H1 (cell line): ENCODE data around the gene PRDM15. TPM values are rescaled to one million over a fixed set of nuclear protein-coding genes. Genes with fewer than 3 reads are reported as not detected.

Experiments used
- SP1 ChIP-seq: IDR thresholded peaks from 2 replicates; pipeline ENCODE4 v1.6.1; 2011; ENCODE audit warnings: low read depth, low read length
- SP4 ChIP-seq: IDR thresholded peaks from 2 replicates; pipeline ENCODE4 v1.6.1; 2012; ENCODE audit warnings: low read length, inconsistent platforms
- polyA plus RNA-seq, 7 experiments: library from polyadenylated mRNA; depleted of rRNA in 3 of 7; stranded (reverse) in 5 of 7; unstranded in 2 of 7; fragments of >200 nt in 5 of 7; fragments of 200-250 nt in 2 of 7; gene quantifications; 1 replicate in 5 of 7; 2 replicates in 1 of 7; 4 replicates in 1 of 7; pipeline versions ENCODE4 v1.2.1 to v1.2.3, GENCODE V29; 2011 to 2013; ENCODE audit warnings: missing spikeins in 2 of 7, mixed read lengths in 2 of 7
- total RNA-seq: library from RNA; stranded (reverse); fragmentation: NEBNext Ultra II Directional; extraction: Animal tissue kit (Norgen Biotek cat#: 25700); gene quantifications from 2 replicates; pipeline ENCODE4 v1.2.1, GENCODE V29; 2021
- TF ChIP-seq, protein P1 (sequence below), 3 experiments: IDR thresholded peaks; 1 replicate in 2 of 3; 2 replicates in 1 of 3; pipeline versions ENCODE4 v1.5.1 to v1.6.1; 2011; ENCODE audit warnings: low read length in 3 of 3, mild to moderate bottlenecking in 3 of 3, inconsistent platforms in 2 of 3, low read depth in 1 of 3, moderate library complexity in 1 of 3; ENCODE audit not compliant: insufficient read depth in 1 of 3; ENCODE audit errors: control extremely low read depth in 1 of 3

PRDM15 gene
- total and polyA plus RNA-seq, 2 of the 8 experiments (the other 6 are each of a cell fraction or from before 2014, with no cell fraction given) = 9.7 to 10.5 TPM

GRCh38 chr21:41774467-41775148 is 104.5 kb downstream of the PRDM15 start (continued):
- TF ChIP-seq SP1 = no peak
- TF ChIP-seq, protein P1, sequence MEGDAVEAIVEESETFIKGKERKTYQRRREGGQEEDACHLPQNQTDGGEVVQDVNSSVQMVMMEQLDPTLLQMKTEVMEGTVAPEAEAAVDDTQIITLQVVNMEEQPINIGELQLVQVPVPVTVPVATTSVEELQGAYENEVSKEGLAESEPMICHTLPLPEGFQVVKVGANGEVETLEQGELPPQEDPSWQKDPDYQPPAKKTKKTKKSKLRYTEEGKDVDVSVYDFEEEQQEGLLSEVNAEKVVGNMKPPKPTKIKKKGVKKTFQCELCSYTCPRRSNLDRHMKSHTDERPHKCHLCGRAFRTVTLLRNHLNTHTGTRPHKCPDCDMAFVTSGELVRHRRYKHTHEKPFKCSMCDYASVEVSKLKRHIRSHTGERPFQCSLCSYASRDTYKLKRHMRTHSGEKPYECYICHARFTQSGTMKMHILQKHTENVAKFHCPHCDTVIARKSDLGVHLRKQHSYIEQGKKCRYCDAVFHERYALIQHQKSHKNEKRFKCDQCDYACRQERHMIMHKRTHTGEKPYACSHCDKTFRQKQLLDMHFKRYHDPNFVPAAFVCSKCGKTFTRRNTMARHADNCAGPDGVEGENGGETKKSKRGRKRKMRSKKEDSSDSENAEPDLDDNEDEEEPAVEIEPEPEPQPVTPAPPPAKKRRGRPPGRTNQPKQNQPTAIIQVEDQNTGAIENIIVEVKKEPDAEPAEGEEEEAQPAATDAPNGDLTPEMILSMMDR (IDR thresholded peaks at IDR 0.05; ENCODE audit: control extremely low read depth in 1 of 3, insufficient read depth in 1 of 3, low read depth in 1 of 3, low read length in 3 of 3) = no peak
- no peak for TF ChIP-seq SP4
- TF ChIP-seq, all 59 proteins: peak for 0
